Skeletal muscle tissue (tissue), 5 donors: Measurements from ENCODE around the gene MYO3B. TPM values are rescaled to one million over a fixed set of nuclear protein-coding genes. Genes with fewer than 3 reads are reported as not detected.

Experiments
- H3K27ac ChIP-seq: one replicate; pipeline ENCODE4 v1.7.0; 2013; ENCODE audit warnings: mild to moderate bottlenecking, low read depth, low read length, inconsistent platforms
- H3K27me3 ChIP-seq, 3 donors: one replicate each; pipeline ENCODE4 v1.7.0; 2013; ENCODE audit warnings: low read length in 3 of 3; ENCODE audit not compliant: control insufficient read depth in 3 of 3, insufficient read depth in 3 of 3
- H3K36me3 ChIP-seq, 3 donors: one replicate each; pipeline ENCODE4 v1.7.0; 2013; ENCODE audit warnings: low read length in 3 of 3; ENCODE audit not compliant: control insufficient read depth in 3 of 3, insufficient read depth in 3 of 3
- H3K4me1 ChIP-seq, 3 donors: one replicate each; pipeline ENCODE4 v1.7.0; 2013; ENCODE audit warnings: low read length in 3 of 3, mild to moderate bottlenecking in 3 of 3; ENCODE audit not compliant: control insufficient read depth in 3 of 3, insufficient read depth in 3 of 3
- H3K4me3 ChIP-seq, 3 donors: one replicate each; pipeline ENCODE4 v1.7.0; 2013; ENCODE audit warnings: low read length in 3 of 3
- H3K9ac ChIP-seq, 3 donors: one replicate each; pipeline ENCODE4 v1.7.0; 2013; ENCODE audit warnings: low read length in 3 of 3, mild to moderate bottlenecking in 3 of 3, moderate library complexity in 2 of 3, low read depth in 1 of 3
- H3K9me3 ChIP-seq, 3 donors: one replicate each; pipeline ENCODE4 v1.7.0; 2013; ENCODE audit warnings: low read length in 3 of 3; ENCODE audit not compliant: control insufficient read depth in 3 of 3
- small RNA-seq: library from RNA; depleted of rRNA; stranded (forward); fragments of <200 nt; gene quantifications from one replicate; pipeline ENCODE3, GENCODE V24; 2014
- total RNA-seq: library from RNA; depleted of rRNA; stranded (reverse); fragments of >200 nt; gene quantifications from one replicate; pipeline ENCODE4 v1.2.3, GENCODE V29; 2014
- donor health status: Osteomylitis.

Gene MYO3B
- total RNA-seq, 1 donor from 2014 or later = under 0.01 TPM

DNA sequence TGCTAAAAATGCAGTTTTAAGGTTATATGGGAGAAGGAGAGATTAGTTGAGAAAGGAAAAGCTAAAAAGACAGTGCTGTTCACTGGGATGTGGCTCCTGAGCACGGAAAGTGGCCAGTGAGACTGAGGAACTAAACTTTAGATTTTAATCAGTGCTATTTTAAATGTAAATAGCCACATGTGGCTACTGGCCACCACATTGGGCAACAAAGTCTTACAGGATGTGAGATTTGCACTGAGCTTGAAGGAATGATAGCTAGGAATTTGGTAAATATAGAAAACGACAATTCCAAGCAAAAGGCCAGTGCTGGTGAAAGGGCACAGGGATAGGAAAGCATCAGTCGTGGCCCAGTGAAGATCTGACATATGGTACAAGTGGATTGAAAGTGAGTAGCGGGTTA lies 523.1 kb downstream of the MYO3B start:
- Histone ChIP-seq H3K27me3 (peaks cover 3 to 6% (median 6%) of the 10 kb centered on the region in 3 donors), H3K4me3 (no peak overlapping the region), H3K27ac (no peak overlapping the region), H3K36me3 (no peaks in the 10 kb centered on the region), H3K9ac (no peak overlapping the region), H3K9me3 (no peaks in the 10 kb centered on the region), H3K4me1 (no peaks in the 10 kb centered on the region)

- peaks cover 3 to 12% (median 10%) of the 10 kb centered on the region in 3 donors for H3K27me3 ChIP-seq
Observed at GRCh38 chr2:170703776-170704476, 526.0 kb downstream of the MYO3B start.

More at GRCh38 chr2:170703776-170704476, 526.0 kb downstream of the MYO3B start:
- Histone ChIP-seq H3K4me3 (no peak overlapping the region), H3K9ac (no peak overlapping the region), H3K36me3 (no peaks in the 10 kb centered on the region), H3K4me1 (no peaks in the 10 kb centered on the region), H3K9me3 (no peaks in the 10 kb centered on the region), H3K27ac (no peak overlapping the region)

Small RNA genes lying within 50 kb of the gene (small RNA-seq; reads per million reads assigned to genes)
- not detected for gene RF02271
